ENCODE data around the gene APOA5.

APOA5 gene

DNA sequence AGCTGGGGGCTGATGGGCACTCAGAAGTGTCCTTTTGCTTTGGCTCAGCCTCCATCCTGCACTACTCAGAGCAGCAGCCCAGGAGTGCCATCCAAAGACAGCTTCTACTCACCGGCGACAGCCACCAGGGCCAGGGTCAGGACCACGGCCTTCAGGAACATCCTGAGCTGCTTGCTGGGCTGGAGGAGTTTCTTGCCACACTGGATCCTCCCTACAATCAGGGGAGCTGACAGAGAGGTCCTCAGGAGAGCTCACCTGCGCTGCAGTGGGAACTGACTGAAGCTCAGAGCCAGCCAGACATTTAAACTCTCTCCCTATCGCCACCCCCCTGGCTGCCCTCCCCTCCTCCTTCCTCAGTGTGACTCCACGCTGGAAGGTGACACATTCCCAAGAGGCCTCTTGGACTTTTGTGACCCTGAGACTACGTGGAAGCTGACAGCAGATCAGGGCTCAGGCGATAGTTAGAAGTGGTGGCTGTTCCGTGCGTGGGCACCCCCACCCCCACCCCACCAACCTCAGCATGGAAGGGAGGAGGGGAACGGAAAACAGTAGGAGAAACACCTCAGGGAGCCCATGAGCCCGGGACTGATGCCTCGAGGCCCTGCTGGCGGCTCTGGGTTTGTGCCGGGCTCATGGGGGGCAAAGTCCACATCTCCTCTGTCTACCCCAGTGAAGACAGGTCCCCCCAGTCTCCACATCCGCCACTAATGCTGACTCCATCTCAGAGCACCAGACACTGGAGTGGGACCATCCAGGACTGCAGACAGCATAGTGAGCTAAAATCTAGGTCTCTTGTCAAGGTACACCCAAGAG lies 31.6 kb upstream of the APOA5 start, which contains the start of gene APOA4:
TSS of gene APOA4 (minus strand) at position 274 of the 813 bp plus-strand sequence. CDS start at position 161, 113 bp downstream.
- DNase-seq (ENCODE audit: extremely low read depth, insufficient read length): no peak
- H3K4me3 ChIP-seq (replicated peaks; ENCODE audit: low read depth, low read length): no peak within 1 kb of the TSS
- H3K27me3 ChIP-seq (replicated peaks; ENCODE audit: control insufficient read depth, insufficient read depth, low read length): no peaks in the 10 kb centered on the region; the same call in 1 of the 2 replicates
- no peaks in the 10 kb centered on the region for H3K36me3 ChIP-seq (ENCODE audit: control insufficient read depth, insufficient read depth, low read length)
- TF ChIP-seq, protein P1, sequence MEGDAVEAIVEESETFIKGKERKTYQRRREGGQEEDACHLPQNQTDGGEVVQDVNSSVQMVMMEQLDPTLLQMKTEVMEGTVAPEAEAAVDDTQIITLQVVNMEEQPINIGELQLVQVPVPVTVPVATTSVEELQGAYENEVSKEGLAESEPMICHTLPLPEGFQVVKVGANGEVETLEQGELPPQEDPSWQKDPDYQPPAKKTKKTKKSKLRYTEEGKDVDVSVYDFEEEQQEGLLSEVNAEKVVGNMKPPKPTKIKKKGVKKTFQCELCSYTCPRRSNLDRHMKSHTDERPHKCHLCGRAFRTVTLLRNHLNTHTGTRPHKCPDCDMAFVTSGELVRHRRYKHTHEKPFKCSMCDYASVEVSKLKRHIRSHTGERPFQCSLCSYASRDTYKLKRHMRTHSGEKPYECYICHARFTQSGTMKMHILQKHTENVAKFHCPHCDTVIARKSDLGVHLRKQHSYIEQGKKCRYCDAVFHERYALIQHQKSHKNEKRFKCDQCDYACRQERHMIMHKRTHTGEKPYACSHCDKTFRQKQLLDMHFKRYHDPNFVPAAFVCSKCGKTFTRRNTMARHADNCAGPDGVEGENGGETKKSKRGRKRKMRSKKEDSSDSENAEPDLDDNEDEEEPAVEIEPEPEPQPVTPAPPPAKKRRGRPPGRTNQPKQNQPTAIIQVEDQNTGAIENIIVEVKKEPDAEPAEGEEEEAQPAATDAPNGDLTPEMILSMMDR (IDR thresholded peaks at IDR 0.05; ENCODE audit: insufficient read depth, low read length, poor library complexity, severe bottlenecking): no peak

GRCh38 chr11:116822575-116822974 lies 30.9 kb upstream of the APOA5 start:
- DNase-seq (ENCODE audit: extremely low read depth, insufficient read length): no peak
- TF ChIP-seq, protein P1 (IDR thresholded peaks at IDR 0.05; ENCODE audit: insufficient read depth, low read length, poor library complexity, severe bottlenecking): no peak
- Histone ChIP-seq H3K4me3 (replicated peaks; ENCODE audit: low read depth, low read length) (no peak overlapping the region), H3K27me3 (replicated peaks; ENCODE audit: control insufficient read depth, insufficient read depth, low read length) (no peaks in the 10 kb centered on the region; the same call in 1 of the 2 replicates), H3K36me3 (ENCODE audit: control insufficient read depth, insufficient read depth, low read length) (no peaks in the 10 kb centered on the region)

DNA sequence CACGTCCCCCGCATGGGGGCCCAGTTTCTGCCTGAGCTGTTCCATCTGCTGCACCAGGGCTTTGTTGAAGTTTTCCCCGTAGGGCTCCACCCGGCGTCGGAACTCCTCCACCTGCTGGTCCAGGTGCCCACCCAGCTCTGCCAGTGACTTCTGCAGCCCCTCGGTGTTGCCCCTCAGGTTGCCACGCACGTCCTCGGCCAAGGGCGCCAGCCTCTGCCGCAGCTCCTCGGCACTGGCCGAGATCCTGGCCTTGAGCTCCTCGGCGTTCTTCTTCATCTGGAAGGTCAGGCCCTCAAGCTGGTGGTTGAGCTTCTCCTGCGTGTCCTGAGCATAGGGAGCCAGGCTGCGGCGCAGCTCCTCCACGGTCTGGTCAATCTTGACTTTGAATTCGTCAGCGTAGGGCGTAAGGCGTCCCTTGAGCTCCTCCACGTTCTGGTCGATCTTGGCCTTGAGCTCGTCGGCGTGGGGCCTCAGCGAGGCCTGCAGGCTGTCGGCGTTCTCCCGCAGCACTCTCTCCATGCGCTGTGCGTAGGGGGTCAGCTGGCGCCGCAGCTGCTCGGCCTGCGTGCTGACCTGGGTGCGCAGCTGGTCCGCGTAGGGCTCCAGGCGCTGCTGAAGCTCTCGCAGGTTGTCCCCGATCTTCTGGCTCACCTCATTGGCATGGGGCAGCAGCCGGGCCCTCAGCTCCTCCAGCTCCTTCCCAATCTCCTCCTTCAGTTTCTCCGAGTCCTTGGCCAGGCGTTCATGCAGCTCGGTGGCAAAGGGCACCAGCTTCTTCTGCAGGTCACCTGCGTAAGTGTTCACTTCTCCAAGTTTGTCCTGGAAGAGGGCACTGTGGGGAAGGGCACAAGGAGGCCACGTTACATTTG lies 29.6 kb upstream of the APOA5 start:
- DNase-seq (ENCODE audit: extremely low read depth, insufficient read length): no peak
- TF ChIP-seq, protein P1 (IDR thresholded peaks at IDR 0.05; ENCODE audit: insufficient read depth, low read length, poor library complexity, severe bottlenecking): no peak
- H3K4me3 ChIP-seq (replicated peaks; ENCODE audit: low read depth, low read length): no peak overlapping the region
- H3K27me3 ChIP-seq (replicated peaks; ENCODE audit: control insufficient read depth, insufficient read depth, low read length): no peaks in the 10 kb centered on the region; the same call in 1 of the 2 replicates
- no peaks in the 10 kb centered on the region for H3K36me3 ChIP-seq (ENCODE audit: control insufficient read depth, insufficient read depth, low read length)

DNA sequence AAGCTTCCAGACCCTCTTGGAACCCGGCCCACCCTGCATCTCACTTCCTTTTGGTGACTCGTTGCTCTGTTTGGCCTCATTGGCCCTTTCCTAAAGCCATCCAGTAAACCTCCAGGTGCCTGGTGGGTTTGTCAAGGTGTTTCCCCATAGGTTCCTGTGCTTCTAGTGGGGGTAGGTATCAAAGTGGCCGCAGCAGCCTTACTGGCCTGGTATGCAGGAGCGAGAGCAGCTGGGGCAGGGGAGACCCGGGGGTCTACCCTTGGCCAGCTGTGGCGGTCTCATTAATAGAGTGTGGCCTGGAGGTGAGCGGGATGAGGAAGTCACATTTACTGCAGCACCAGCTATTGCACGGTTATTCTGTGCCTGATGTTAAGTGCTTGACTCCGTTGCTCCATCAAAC lies 27.4 kb upstream of the APOA5 start:
- no peaks in the 10 kb centered on the region for H3K36me3 ChIP-seq (ENCODE audit: control insufficient read depth, insufficient read depth, low read length)
- TF ChIP-seq, protein P1 (IDR thresholded peaks at IDR 0.05; ENCODE audit: insufficient read depth, low read length, poor library complexity, severe bottlenecking): no peak
- no peak for DNase-seq (ENCODE audit: extremely low read depth, insufficient read length)
- no peaks in the 10 kb centered on the region; the same call in 1 of the 2 replicates for H3K27me3 ChIP-seq (replicated peaks; ENCODE audit: control insufficient read depth, insufficient read depth, low read length)
- H3K4me3 ChIP-seq (replicated peaks; ENCODE audit: low read depth, low read length): no peak overlapping the region

DNA sequence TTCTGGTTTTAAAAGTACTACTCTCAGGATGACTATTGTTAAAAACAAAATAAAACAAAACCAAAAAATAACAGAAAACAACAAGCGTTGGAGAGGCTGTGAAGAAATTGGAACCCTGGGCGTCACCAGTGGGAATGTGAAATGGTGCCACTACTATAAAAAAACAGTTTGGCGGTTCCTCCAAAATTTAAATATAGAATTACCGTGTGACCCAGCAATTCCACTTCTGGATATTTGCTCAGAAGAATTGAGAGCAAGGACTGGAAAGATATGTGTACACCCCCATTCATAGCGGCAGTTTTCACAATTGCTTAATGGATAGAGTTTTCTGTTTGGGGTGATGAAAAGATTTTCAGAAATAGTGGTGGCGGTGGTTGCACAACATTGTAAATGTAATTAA lies 22.8 kb upstream of the APOA5 start:
- no peak for DNase-seq (ENCODE audit: extremely low read depth, insufficient read length)
- TF ChIP-seq, protein P1 (IDR thresholded peaks at IDR 0.05; ENCODE audit: insufficient read depth, low read length, poor library complexity, severe bottlenecking): no peak
- H3K27me3 ChIP-seq (replicated peaks; ENCODE audit: control insufficient read depth, insufficient read depth, low read length): no peaks in the 10 kb centered on the region; the same call in 1 of the 2 replicates
- no peaks in the 10 kb centered on the region for H3K36me3 ChIP-seq (ENCODE audit: control insufficient read depth, insufficient read depth, low read length)
- H3K4me3 ChIP-seq (replicated peaks; ENCODE audit: low read depth, low read length): no peak overlapping the region
